Endothelial cell of umbilical vein (primary cell): ENCODE data around the gene PSME3IP1. TPM values are rescaled to one million over a fixed set of nuclear protein-coding genes. Genes with fewer than 3 reads are reported as not detected.

ENCODE experiments used
- BruUV-seq: library from RNA; stranded (reverse); fragments of 400-500 nt; replicated peaks from 2 replicates; lab custom pipeline; 2021; lab: Mats Ljungman, UMichigan
- CTCF ChIA-PET: fragments of 300-600, 350-600 bp; sonication (Branson Sonifier 250); formaldehyde crosslinking; loops from one replicate; lab custom pipeline; 2021; ENCODE audit warnings: antibody characterized with exemption, inconsistent platforms; lab: Charles Lee
- POLR2A ChIA-PET: fragments of 300-600, 350-600 bp; sonication (Branson Sonifier 250); formaldehyde crosslinking; loops from one replicate; lab custom pipeline; 2021; ENCODE audit warnings: antibody characterized with exemption, inconsistent platforms; lab: Charles Lee
- DNase-seq: peaks from one replicate; pipeline ENCODE4 v3.0.0-alpha.2; 2011; ENCODE audit warnings: low read depth, low spot score
- FAIRE-seq: peaks from 2 replicates; lab custom pipeline; 2011; peaks lifted over from hg19 to GRCh38; lab: Jason Lieb, UNC
- H2AFZ ChIP-seq: 2 replicates; pipeline ENCODE4 v1.6.0; 2012; ENCODE audit warnings: low read depth, low read length, control low read depth, inconsistent platforms
- H3K27ac ChIP-seq: 2 replicates; pipeline ENCODE4 v1.5.1; 2011; ENCODE audit warnings: low read depth, mild to moderate bottlenecking, control low read depth, low read length, moderate library complexity; ENCODE audit not compliant: insufficient read depth
- H3K27me3 ChIP-seq, 2 experiments: 2 replicates each; pipeline versions ENCODE4 v1.6.0 to v1.6.1; 2011; ENCODE audit warnings: low read length in 2 of 2, mixed read lengths in 1 of 2; ENCODE audit not compliant: control insufficient read depth in 2 of 2, insufficient read depth in 2 of 2
- H3K36me3 ChIP-seq, 2 experiments: 2 replicates in 1 of 2; 3 replicates in 1 of 2; pipeline ENCODE4 v1.5.1; 2011; ENCODE audit warnings: low read length in 2 of 2, mild to moderate bottlenecking in 1 of 2, moderate library complexity in 1 of 2; ENCODE audit not compliant: control insufficient read depth in 2 of 2, insufficient read depth in 2 of 2; ENCODE audit errors: extremely low read depth in 1 of 2
- H3K4me1 ChIP-seq: 3 replicates; pipeline ENCODE4 v1.5.1; 2011; ENCODE audit warnings: mild to moderate bottlenecking, low read length; ENCODE audit not compliant: control insufficient read depth, insufficient read depth; ENCODE audit errors: extremely low read depth
- H3K4me2 ChIP-seq: 2 replicates; pipeline ENCODE4 v1.6.1; 2011; ENCODE audit warnings: low read length, control low read depth, mixed read lengths; ENCODE audit not compliant: insufficient read depth
- H3K4me3 ChIP-seq, 3 experiments: fragments of 200-600 bp in 1 of 3; sonication (generic), shearing (Covaris generic) in 1 of 3; replicated peaks in 1 of 3; 2 replicates each; pipeline ENCODE4 v1.5.1; 2011 to 2016; ENCODE audit warnings: control low read depth in 3 of 3, low read length in 3 of 3, mild to moderate bottlenecking in 2 of 3, inconsistent platforms in 1 of 3, low read depth in 1 of 3, moderate library complexity in 1 of 3; ENCODE audit not compliant: insufficient read depth in 1 of 3
- H3K79me2 ChIP-seq: 2 replicates; pipeline ENCODE4 v1.6.0; 2012; ENCODE audit warnings: low read length, inconsistent platforms; ENCODE audit not compliant: control insufficient read depth, insufficient read depth
- H3K9ac ChIP-seq: replicated peaks from 2 replicates; pipeline ENCODE3; 2011; ENCODE audit warnings: low read length, control low read depth; ENCODE audit not compliant: insufficient read depth; ENCODE audit errors: extremely low read depth
- H3K9me1 ChIP-seq: replicated peaks from 3 replicates; pipeline ENCODE4 v1.6.0; 2011; ENCODE audit warnings: mild to moderate bottlenecking, low read length; ENCODE audit not compliant: control insufficient read depth, insufficient read depth; ENCODE audit errors: extremely low read depth
- H3K9me3 ChIP-seq: replicated peaks from 2 replicates; pipeline ENCODE4 v1.5.1; 2012; ENCODE audit warnings: low read length, inconsistent platforms; ENCODE audit not compliant: control insufficient read depth, insufficient read depth
- H4K20me1 ChIP-seq: replicated peaks from 2 replicates; pipeline ENCODE3; 2011; ENCODE audit warnings: mild to moderate bottlenecking, low read length; ENCODE audit not compliant: control insufficient read depth, insufficient read depth; ENCODE audit errors: extremely low read depth
- FOS ChIP-seq: IDR thresholded peaks from 2 replicates; pipeline ENCODE4 v1.6.1; 2011; ENCODE audit warnings: mild to moderate bottlenecking, low read length, moderate library complexity, borderline replicate concordance; ENCODE audit not compliant: insufficient read depth
- JUN ChIP-seq: IDR thresholded peaks from 2 replicates; pipeline ENCODE4 v1.6.1; 2011; ENCODE audit warnings: borderline replicate concordance, low read depth; ENCODE audit not compliant: insufficient read length, insufficient read depth
- MYC ChIP-seq: IDR thresholded peaks from one replicate; pipeline ENCODE4 v1.6.1; 2011; ENCODE audit warnings: mild to moderate bottlenecking, low read depth, low read length
- POLR2A ChIP-seq: IDR thresholded peaks from 2 replicates; pipeline ENCODE4 v1.6.1; 2012; ENCODE audit warnings: low read depth, mild to moderate bottlenecking, control low read depth, low read length
- dilution Hi-C: fragments of 300-500 bp; cut with MboI; formaldehyde crosslinking; loops from one replicate; pipeline ENCODE4 v1.15.0; 2019; ENCODE audit warnings: low sequenced_read_pairs; ENCODE audit not compliant: extremely low pct_ligation_motif_present
- intact Hi-C: fragments of 100-400 bp; cut with micrococcal nuclease; formaldehyde crosslinking; loops from one replicate; pipeline ENCODE4 v1.10.0; 2022
- polyA plus RNA-seq, 4 experiments: library from polyadenylated mRNA; depleted of rRNA in 3 of 4; stranded (reverse) in 3 of 4; unstranded in 1 of 4; fragments of >200 nt; gene quantifications; 2 replicates each; pipeline versions ENCODE4 v1.2.1 to v1.2.3, GENCODE V29; 2011 to 2012; ENCODE audit warnings: missing spikeins in 1 of 4
- total RNA-seq: library from RNA; stranded (reverse); gene quantifications from 2 replicates; pipeline ENCODE4 v1.2.3, GENCODE V29; 2021
- TF ChIP-seq, protein P1 (sequence below), 2 donors: IDR thresholded peaks; 1 replicate in 1 of 2; 2 replicates in 1 of 2; pipeline ENCODE4 v1.5.1; 2011; ENCODE audit warnings: low read length in 2 of 2, mild to moderate bottlenecking in 2 of 2, moderate library complexity in 2 of 2, control low read depth in 1 of 2, inconsistent platforms in 1 of 2, low read depth in 1 of 2; ENCODE audit not compliant: insufficient read depth in 1 of 2; ENCODE audit errors: extremely low read depth in 1 of 2
- TF ChIP-seq, protein P2 (sequence below): IDR thresholded peaks from 2 replicates; pipeline ENCODE4 v1.6.1; 2011; ENCODE audit not compliant: insufficient read depth, insufficient read length

The PSME3IP1 gene
- total and polyA plus RNA-seq, 2 donors (not counting 3 experiments of a cell fraction or from before 2014, with no cell fraction given), result 86.2 to 91.8 TPM

DNA sequence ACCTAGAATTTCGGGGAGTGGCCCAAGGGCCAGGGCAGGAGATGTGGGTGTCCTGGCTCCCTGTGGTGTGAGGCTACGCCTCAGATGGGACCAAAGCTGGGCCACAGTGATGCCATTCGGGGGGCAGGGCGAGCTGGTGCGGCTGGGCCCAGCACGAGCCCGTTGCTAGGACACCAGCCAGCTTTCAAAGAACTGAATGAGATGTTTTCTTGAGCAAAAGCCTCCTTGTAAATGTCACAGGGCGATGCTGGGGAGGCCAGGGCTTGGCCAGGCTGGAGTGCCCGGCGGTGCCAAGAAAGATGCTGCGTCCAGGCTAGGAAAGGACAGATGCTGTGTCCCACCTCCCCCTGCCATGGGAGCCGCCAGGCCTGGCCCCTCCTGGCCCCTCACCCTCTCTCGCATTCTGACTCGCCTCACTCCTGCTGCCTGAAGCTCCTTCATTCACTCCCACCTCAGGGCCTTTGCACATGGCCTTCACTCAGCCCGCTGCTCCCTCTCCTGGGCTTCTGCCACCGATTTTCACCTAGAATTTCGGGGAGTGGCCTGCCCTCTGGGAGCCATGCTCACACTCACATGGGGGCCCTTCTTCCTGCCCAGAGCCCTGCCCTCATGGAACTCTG is 54.4 kb downstream of the PSME3IP1 start:
- TF ChIP-seq, protein P1, sequence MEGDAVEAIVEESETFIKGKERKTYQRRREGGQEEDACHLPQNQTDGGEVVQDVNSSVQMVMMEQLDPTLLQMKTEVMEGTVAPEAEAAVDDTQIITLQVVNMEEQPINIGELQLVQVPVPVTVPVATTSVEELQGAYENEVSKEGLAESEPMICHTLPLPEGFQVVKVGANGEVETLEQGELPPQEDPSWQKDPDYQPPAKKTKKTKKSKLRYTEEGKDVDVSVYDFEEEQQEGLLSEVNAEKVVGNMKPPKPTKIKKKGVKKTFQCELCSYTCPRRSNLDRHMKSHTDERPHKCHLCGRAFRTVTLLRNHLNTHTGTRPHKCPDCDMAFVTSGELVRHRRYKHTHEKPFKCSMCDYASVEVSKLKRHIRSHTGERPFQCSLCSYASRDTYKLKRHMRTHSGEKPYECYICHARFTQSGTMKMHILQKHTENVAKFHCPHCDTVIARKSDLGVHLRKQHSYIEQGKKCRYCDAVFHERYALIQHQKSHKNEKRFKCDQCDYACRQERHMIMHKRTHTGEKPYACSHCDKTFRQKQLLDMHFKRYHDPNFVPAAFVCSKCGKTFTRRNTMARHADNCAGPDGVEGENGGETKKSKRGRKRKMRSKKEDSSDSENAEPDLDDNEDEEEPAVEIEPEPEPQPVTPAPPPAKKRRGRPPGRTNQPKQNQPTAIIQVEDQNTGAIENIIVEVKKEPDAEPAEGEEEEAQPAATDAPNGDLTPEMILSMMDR (IDR thresholded peaks at IDR 0.05; ENCODE audit: extremely low read depth in 1 of 2, insufficient read depth in 1 of 2, low read depth in 1 of 2, low read length in 2 of 2), result no peak
- TF ChIP-seq MYC (no peak), JUN (no peak), POLR2A (no peak), FOS (no peak)
- TF ChIP-seq, protein P2, sequence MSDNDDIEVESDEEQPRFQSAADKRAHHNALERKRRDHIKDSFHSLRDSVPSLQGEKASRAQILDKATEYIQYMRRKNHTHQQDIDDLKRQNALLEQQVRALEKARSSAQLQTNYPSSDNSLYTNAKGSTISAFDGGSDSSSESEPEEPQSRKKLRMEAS, result no peak
- Histone ChIP-seq H3K4me3 (no peak overlapping the region), H3K9ac (no peak overlapping the region), H3K27me3 (no peaks in the 10 kb centered on the region), H3K36me3 (peaks cover 0 to 4% of the 10 kb centered on the region in 2 experiments), H3K9me3 (no peaks in the 10 kb centered on the region), H2AFZ (no peak overlapping the region), H3K27ac (no peak overlapping the region), H3K79me2 (no peaks in the 10 kb centered on the region), H3K4me1 (no peaks in the 10 kb centered on the region), H4K20me1 (no peaks in the 10 kb centered on the region), H3K4me2 (no peak overlapping the region), H3K9me1 (no peaks in the 10 kb centered on the region)
- ChIA-PET CTCF (interaction anchor here (1.5 to 4.0 kb wide), 2 partner anchors 39 to 169 kb away, joined by 4 to 17 read pairs; partner anchors contain the start of gene CPNE2), POLR2A (no interaction called here)
- intact Hi-C loops, result no loop called here
- BruUV-seq, result no TSS peak
- DNase-seq (no peak), FAIRE-seq (no peak)
- dilution Hi-C loops, result no loop called here
